Panc1 (cell line): Measurements from ENCODE around the gene AGRN. TPM values are rescaled to one million over a fixed set of nuclear protein-coding genes. Genes with fewer than 3 reads are reported as not detected.

Source experiments
- ATAC-seq: fragments of 200-7000 bp; cut with Tn5 transposase; 2 replicates; pipeline ENCODE4 v1.9.1; 2020; ENCODE audit warnings: mild to moderate bottlenecking, moderate library complexity
- BruUV-seq: library from RNA; stranded (reverse); fragments of 400-500 nt; replicated peaks from 2 replicates; lab custom pipeline; 2021; lab: Mats Ljungman, UMichigan
- CTCF ChIA-PET: fragments of 300-600 bp; sonication (Branson Sonifier 250); formaldehyde crosslinking; loops from one replicate; lab custom pipeline; 2022; ENCODE audit warnings: antibody characterized with exemption; lab: Charles Lee
- POLR2A ChIA-PET: fragments of 300-600 bp; sonication (Branson Sonifier 250); formaldehyde crosslinking; loops from one replicate; lab custom pipeline; 2022; ENCODE audit warnings: antibody characterized with exemption; lab: Charles Lee
- DNase-seq: peaks from one replicate; pipeline ENCODE4 v3.0.0-alpha.2; 2010; ENCODE audit warnings: low read depth, low spot score
- H3K27ac ChIP-seq: 2 replicates; pipeline ENCODE4 v1.5.1; 2011; ENCODE audit warnings: mild to moderate bottlenecking, low read length, inconsistent platforms
- H3K27me3 ChIP-seq: fragments of 200-500 bp; sonication (Bioruptor generic); 2 replicates; pipeline ENCODE4 v1.6.0; 2014; ENCODE audit warnings: low read length, inconsistent platforms; ENCODE audit not compliant: control insufficient read depth, insufficient read depth
- H3K36me3 ChIP-seq: fragments of 200-500 bp; sonication (Bioruptor generic); 2 replicates; pipeline ENCODE4 v1.5.1; 2014; ENCODE audit warnings: inconsistent platforms, mild to moderate bottlenecking, low read length, moderate library complexity; ENCODE audit not compliant: control insufficient read depth, insufficient read depth
- H3K4me1 ChIP-seq: 2 replicates; pipeline ENCODE4 v1.5.1; 2011; ENCODE audit warnings: inconsistent platforms, mild to moderate bottlenecking, low read length, moderate library complexity; ENCODE audit not compliant: control insufficient read depth, insufficient read depth
- H3K4me3 ChIP-seq, 2 experiments: 2 replicates each; pipeline ENCODE4 v1.5.1; 2011 to 2012; ENCODE audit warnings: low read depth in 2 of 2, low read length in 2 of 2, mild to moderate bottlenecking in 2 of 2, inconsistent platforms in 1 of 2, moderate library complexity in 1 of 2
- H3K9me3 ChIP-seq: fragments of 200-500 bp; sonication (Bioruptor generic); 2 replicates; pipeline ENCODE4 v1.5.1; 2014; ENCODE audit warnings: low read depth, mild to moderate bottlenecking, inconsistent platforms, low read length, moderate library complexity; ENCODE audit not compliant: control insufficient read depth, insufficient read depth
- CTCF ChIP-seq: fragments of 450-650 bp; IDR thresholded peaks from 2 replicates; pipeline ENCODE4 v1.5.1; 2017; ENCODE audit warnings: mild to moderate bottlenecking
- POLR2AphosphoS5 ChIP-seq: IDR thresholded peaks from 2 replicates; pipeline ENCODE4 v1.6.1; 2012; ENCODE audit warnings: mild to moderate bottlenecking, low read depth, low read length, moderate library complexity
- REST ChIP-seq, 2 experiments: IDR thresholded peaks; 2 replicates each; pipeline ENCODE4 v1.6.1; 2011 to 2012; ENCODE audit warnings: low read depth in 2 of 2, control low read depth in 1 of 2, low read length in 1 of 2, mild to moderate bottlenecking in 1 of 2, moderate library complexity in 1 of 2; ENCODE audit not compliant: insufficient read depth in 1 of 2
- SIN3A ChIP-seq: IDR thresholded peaks from 2 replicates; pipeline ENCODE4 v1.6.1; 2012; ENCODE audit warnings: low read depth, mild to moderate bottlenecking, low read length, moderate library complexity, borderline replicate concordance; ENCODE audit not compliant: insufficient read depth
- TCF7L2 ChIP-seq: IDR thresholded peaks from 2 replicates; pipeline ENCODE4 v1.6.1; 2011; ENCODE audit warnings: mild to moderate bottlenecking, low read depth, low read length, inconsistent platforms
- in situ Hi-C: cut with HindIII; loops from 2 replicates; pipeline ENCODE4 v1.10.0; 2016; ENCODE audit warnings: low sequenced_read_pairs, low pct_unique_long_range_greater_than_20kb
- intact Hi-C: fragments of 100-400 bp; cut with micrococcal nuclease; formaldehyde crosslinking; loops from one replicate; pipeline ENCODE4 v1.10.0; 2022; ENCODE audit not compliant: unreplicated experiment
- total RNA-seq: library from RNA; stranded (reverse); gene quantifications from one replicate; pipeline ENCODE4 v1.2.1, GENCODE V29; 2021; ENCODE audit not compliant: unreplicated experiment

AGRN gene
- total RNA-seq, 1 experiment from 2014 or later = 153 TPM

GRCh38 chr1:981955-982558 lies 37.9 kb upstream of the AGRN start, which contains the start of gene PERM1:
TSS of gene PERM1 (minus strand) at chr1:982093. CDS start at chr1:981029, 1,064 bp downstream.
- intact Hi-C loops (no loop called here), in situ Hi-C loops (no loop called here)
- ChIA-PET POLR2A (interaction anchor here (0.5 kb wide), 1 partner anchor 301 kb away, joined by 4 read pairs; no protein-coding TSS in a partner anchor), CTCF (interaction anchor here (1.2 kb wide), 1 partner anchor 20 kb away, joined by 3 read pairs; no protein-coding TSS in a partner anchor)
- Histone ChIP-seq H3K36me3 (no peaks in the 10 kb centered on the region), H3K4me3 (no peak within 1 kb of the TSS), H3K27me3 (no peaks in the 10 kb centered on the region), H3K27ac (no peak within 1 kb of the TSS), H3K4me1 (no peaks in the 10 kb centered on the region; the same call in 1 of the 2 replicates), H3K9me3 (no peaks in the 10 kb centered on the region)
- no peak for TF ChIP-seq POLR2AphosphoS5
- no peak for TF ChIP-seq CTCF
- TF ChIP-seq REST (IDR thresholded peaks at IDR 0.05; ENCODE audit: insufficient read depth in 1 of 2, low read depth in 2 of 2, low read length in 1 of 2) = no peak
- no peak for TF ChIP-seq TCF7L2
- TF ChIP-seq SIN3A = no peak
- no peak for ATAC-seq
- no peak for DNase-seq
- BruUV-seq = no TSS peak

DNA sequence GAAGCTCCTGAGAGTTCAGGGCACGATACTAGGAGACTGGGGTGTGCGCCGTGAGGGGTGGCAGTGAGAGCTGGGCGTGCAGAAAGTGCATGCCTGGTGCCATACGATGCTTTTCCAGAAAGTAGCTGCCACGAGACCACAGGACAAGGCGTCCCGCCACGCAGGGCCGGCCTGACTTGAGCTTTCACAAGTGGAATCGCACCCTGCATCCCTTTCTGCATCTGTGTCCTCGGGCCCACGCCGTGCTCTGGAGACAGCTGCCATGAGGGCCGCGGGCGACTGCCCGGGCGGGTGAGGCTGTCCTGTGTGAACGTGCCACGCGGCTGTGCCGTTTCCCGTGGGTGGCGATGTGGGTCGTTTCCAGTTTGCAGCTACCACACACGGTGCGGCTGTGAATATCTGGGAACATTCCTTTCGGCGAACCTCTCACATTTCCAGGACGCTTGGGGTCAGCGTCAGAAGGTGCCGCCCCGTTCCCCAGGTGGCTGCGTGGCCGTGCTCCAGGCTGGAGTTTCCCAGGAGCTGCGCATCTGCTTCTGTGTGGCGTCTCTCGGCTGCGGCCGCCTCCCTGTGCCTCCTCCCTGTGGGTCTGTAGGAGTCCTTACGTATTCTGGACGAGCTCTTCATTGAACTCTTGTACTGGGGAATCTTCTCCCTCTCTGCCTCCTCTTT lies 37.0 kb upstream of the AGRN start:
- no peak overlapping the region for H3K27ac ChIP-seq
- ATAC-seq (no peak), DNase-seq (no peak)
- ChIA-PET CTCF (interaction anchor here (0.5 to 2.2 kb wide), 2 partner anchors 80 to 268 kb away, joined by 5 to 9 read pairs; no protein-coding TSS in a partner anchor), POLR2A (interaction anchor here (0.5 to 0.7 kb wide), 3 partner anchors 300 to 395 kb away, joined by 3 to 4 read pairs (median 3); no protein-coding TSS in a partner anchor)
- TF ChIP-seq CTCF (no peak), TCF7L2 (no peak), REST (IDR thresholded peaks at IDR 0.05; ENCODE audit: insufficient read depth in 1 of 2, low read depth in 2 of 2, low read length in 1 of 2) (no peak), POLR2AphosphoS5 (no peak), SIN3A (no peak)
- no peaks in the 10 kb centered on the region for H3K27me3 ChIP-seq
- no peak overlapping the region for H3K4me3 ChIP-seq
- no peaks in the 10 kb centered on the region for H3K9me3 ChIP-seq
- intact Hi-C loops = no loop called here
- BruUV-seq = no TSS peak
- no peaks in the 10 kb centered on the region; the same call in 1 of the 2 replicates for H3K4me1 ChIP-seq
- no peaks in the 10 kb centered on the region for H3K36me3 ChIP-seq
- in situ Hi-C loops = no loop called here
